ENCODE results near the gene RILP.

Gene RILP

GRCh38 chr17:1628856-1629503 is 20.7 kb downstream of the RILP start:
- peak; percentile 54 to 80 for DNase-seq

GRCh38 chr17:1627982-1628855 is 21.4 kb downstream of the RILP start, which contains the start of gene SLC43A2:
Gene SLC43A2 (minus strand): TSS chr17:1628834. CDS start chr17:1627874, 960 bp downstream.
- peak in 1 of 2 experiments; percentile 47 for DNase-seq

- peak in 1 of 2 experiments; percentile 47 for DNase-seq
Observed at GRCh38 chr17:1627182-1627981, 22.3 kb downstream of the RILP start.

GRCh38 chr17:1626333-1626732 is 23.3 kb downstream of the RILP start:
- DNase-seq: no peak

- no peak for DNase-seq
Observed at GRCh38 chr17:1625581-1625980, 24.1 kb downstream of the RILP start.

- no peak for DNase-seq
Observed at GRCh38 chr17:1625053-1625452, 24.6 kb downstream of the RILP start.

- no peak for DNase-seq
Observed at GRCh38 chr17:1624650-1625049, 25.0 kb downstream of the RILP start.

- DNase-seq: no peak
Observed at GRCh38 chr17:1623057-1623630, 26.5 kb downstream of the RILP start.

GRCh38 chr17:1621273-1621954 is 28.3 kb downstream of the RILP start:
- DNase-seq: no peak

GRCh38 chr17:1620486-1620885 is 29.2 kb downstream of the RILP start:
- no peak for DNase-seq

- no peak for DNase-seq
Observed at GRCh38 chr17:1617620-1618174, 32.0 kb downstream of the RILP start.

- DNase-seq: no peak
Observed at GRCh38 chr17:1616101-1616500, 33.6 kb downstream of the RILP start.

- DNase-seq: no peak
Observed at GRCh38 chr17:1612400-1612799, 37.3 kb downstream of the RILP start.

GRCh38 chr17:1611715-1612114 is 38.0 kb downstream of the RILP start:
- DNase-seq: no peak

GRCh38 chr17:1608676-1609075 is 41.0 kb downstream of the RILP start:
- DNase-seq: no peak

GRCh38 chr17:1607971-1608320 is 41.7 kb downstream of the RILP start:
- no peak for DNase-seq

- no peak for DNase-seq
Observed at GRCh38 chr17:1606352-1606985, 43.2 kb downstream of the RILP start.

GRCh38 chr17:1605681-1606351 is 43.9 kb downstream of the RILP start:
- no peak for DNase-seq

- no peak for DNase-seq
Observed at GRCh38 chr17:1604831-1605528, 44.7 kb downstream of the RILP start.

GRCh38 chr17:1601571-1601970 is 48.1 kb downstream of the RILP start:
- DNase-seq: no peak

All from cerebellar nuclear complex (tissue), 1 donor.